Right atrium auricular region (tissue), 2 donors: ENCODE measurements around the gene TMEM51. TPM values are rescaled to one million over a fixed set of nuclear protein-coding genes. Genes with fewer than 3 reads are reported as not detected.

Source experiments
- DNase-seq: peaks from one replicate; pipeline ENCODE4 v3.0.0-alpha.2; 2019; ENCODE audit warnings: low spot score
- H3K27ac ChIP-seq, 2 donors: fragments of 200-600 bp; sonication (generic); 1 replicate in 1 of 2; 2 replicates in 1 of 2; pipeline ENCODE4 v1.5.1; 2016 to 2019
- H3K27me3 ChIP-seq, 2 donors: fragments of 200-600 bp; sonication (generic); one replicate each; pipeline versions ENCODE4 v1.5.1 to v1.6.0; 2017 to 2019
- H3K36me3 ChIP-seq: fragments of 200-600 bp; sonication (generic); one replicate; pipeline ENCODE4 v1.5.1; 2016
- H3K4me1 ChIP-seq, 2 donors: fragments of 200-600 bp; sonication (generic); one replicate each; pipeline versions ENCODE4 v1.5.1 to v1.6.0; 2017 to 2019
- H3K4me3 ChIP-seq, 2 donors: fragments of 200-600 bp; sonication (generic); 1 replicate in 1 of 2; 2 replicates in 1 of 2; pipeline ENCODE4 v1.5.1; 2017 to 2019; ENCODE audit warnings: mild to moderate bottlenecking in 1 of 2, moderate library complexity in 1 of 2
- H3K9me3 ChIP-seq, 2 donors: fragments of 200-600 bp; sonication (generic); one replicate each; pipeline ENCODE4 v1.5.1; 2019
- total RNA-seq, 2 donors: library from RNA; depleted of rRNA; stranded (reverse); fragments of >200 nt; gene quantifications; one replicate each; pipeline ENCODE4 v1.1.0, GENCODE V29; 2016
- TF ChIP-seq, protein P1 (sequence below), 2 donors: fragments of 200-600 bp; sonication (generic); IDR thresholded peaks; one replicate each; pipeline ENCODE4 v1.5.1; 2019; ENCODE audit warnings: antibody characterized with exemption in 2 of 2

The TMEM51 gene
- total RNA-seq, 2 donors from 2014 or later = 3.2 to 6.6 TPM

DNA sequence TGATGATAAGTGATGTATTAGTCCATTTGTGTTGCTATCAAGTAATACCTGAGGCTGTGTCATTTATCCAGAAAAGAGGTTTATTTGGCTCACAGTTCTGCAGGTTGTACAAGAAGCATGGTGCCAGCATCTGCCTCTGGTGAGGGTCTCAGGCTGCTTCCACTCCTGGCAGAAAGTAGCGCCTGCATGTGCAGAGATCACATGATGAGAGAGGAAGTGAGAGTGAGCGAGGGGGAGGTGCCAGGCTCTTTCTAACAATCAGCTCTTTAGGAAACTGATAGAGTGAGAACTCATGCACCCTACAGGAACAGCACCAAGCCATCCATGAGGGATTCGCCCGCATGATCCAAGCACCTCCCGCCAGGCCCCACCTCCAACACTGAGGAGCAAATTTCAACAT is 91.3 kb downstream of the TMEM51 start:
- peak; percentile 9 for DNase-seq
- no peak overlapping the region for H3K27ac ChIP-seq
- TF ChIP-seq, protein P1, sequence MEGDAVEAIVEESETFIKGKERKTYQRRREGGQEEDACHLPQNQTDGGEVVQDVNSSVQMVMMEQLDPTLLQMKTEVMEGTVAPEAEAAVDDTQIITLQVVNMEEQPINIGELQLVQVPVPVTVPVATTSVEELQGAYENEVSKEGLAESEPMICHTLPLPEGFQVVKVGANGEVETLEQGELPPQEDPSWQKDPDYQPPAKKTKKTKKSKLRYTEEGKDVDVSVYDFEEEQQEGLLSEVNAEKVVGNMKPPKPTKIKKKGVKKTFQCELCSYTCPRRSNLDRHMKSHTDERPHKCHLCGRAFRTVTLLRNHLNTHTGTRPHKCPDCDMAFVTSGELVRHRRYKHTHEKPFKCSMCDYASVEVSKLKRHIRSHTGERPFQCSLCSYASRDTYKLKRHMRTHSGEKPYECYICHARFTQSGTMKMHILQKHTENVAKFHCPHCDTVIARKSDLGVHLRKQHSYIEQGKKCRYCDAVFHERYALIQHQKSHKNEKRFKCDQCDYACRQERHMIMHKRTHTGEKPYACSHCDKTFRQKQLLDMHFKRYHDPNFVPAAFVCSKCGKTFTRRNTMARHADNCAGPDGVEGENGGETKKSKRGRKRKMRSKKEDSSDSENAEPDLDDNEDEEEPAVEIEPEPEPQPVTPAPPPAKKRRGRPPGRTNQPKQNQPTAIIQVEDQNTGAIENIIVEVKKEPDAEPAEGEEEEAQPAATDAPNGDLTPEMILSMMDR (IDR thresholded peaks at IDR 0.05) = no peak
- H3K36me3 ChIP-seq = no peaks in the 10 kb centered on the region
- H3K27me3 ChIP-seq = no peaks in the 10 kb centered on the region
- no peak overlapping the region for H3K4me3 ChIP-seq
- H3K4me1 ChIP-seq = peaks cover 0 to 15% of the 10 kb centered on the region in 2 donors
- H3K9me3 ChIP-seq = no peaks in the 10 kb centered on the region

DNA sequence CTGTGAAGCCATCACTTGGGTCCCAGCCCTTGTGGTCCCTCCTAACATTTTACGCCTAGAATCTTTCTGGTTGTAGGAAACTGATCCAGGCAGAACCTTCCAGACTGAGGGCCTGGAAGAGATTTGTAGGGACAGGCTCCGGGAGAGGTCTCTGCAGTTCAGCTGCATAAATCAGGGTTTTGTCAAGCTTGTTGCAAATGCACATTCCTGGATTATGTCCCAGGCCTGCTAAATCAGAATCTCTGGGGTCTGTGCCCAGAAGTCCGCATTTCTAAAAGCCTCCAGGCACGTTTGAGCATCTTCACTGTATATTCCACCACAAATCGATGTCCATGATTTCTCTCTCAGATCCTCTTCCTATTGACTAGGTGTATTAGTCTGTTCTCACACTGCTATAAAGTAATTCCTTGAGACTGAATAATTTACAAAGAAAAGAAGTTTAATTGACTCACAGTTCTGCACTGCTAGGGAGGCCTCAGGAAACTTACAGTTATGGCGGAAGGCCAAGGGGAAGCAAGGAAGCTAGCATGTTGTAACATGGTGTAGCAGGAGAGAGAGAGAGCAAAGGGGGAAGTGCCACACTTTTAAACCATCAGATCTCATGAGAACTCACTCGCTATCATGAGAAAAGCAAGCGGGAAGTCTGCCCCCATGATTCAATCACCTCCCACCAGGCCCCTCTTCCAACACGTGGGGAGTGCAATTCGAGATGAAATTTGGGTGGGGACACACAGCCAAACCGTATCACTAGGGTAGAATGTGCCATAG is 92.2 kb downstream of the TMEM51 start:
- TF ChIP-seq, protein P1 (IDR thresholded peaks at IDR 0.05) = no peak
- Histone ChIP-seq H3K9me3 (no peaks in the 10 kb centered on the region), H3K4me1 (peaks cover 0 to 15% of the 10 kb centered on the region in 2 donors), H3K27me3 (no peaks in the 10 kb centered on the region), H3K27ac (no peak overlapping the region), H3K36me3 (no peaks in the 10 kb centered on the region), H3K4me3 (no peak overlapping the region)
- DNase-seq = peak; percentile 51

DNA sequence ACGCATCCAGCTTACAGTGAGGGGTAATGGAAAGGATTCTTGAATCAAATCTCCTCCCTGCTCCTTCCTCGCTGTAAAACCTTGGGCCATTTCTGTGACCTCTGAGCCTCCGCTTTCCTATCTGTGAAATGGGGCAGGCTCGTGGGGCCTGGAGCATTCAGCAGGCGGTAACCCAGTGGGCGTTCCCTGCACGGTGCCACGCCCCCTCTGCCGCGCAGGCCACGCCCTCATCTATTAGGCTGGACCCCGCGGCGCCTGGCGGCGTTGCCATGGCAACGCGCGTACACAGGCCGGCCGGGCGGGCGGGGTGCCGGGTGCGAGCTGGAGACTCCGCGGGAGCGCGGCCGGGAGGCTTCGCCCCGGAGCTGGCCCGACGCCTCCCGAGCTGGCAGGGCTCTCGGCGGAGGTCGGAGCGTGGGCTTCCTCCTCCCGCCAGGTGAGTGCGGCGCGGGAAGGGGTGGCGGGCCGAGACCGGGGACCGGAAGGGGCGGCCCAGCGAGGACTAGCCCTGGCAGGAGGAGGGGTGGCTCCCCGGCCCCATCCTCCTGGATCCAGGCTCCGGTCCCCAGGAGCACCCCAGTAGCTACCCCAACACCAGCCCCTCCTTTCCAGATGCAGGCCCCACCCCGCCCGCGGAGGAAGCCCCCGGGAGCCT is 93.5 kb downstream of the TMEM51 start, which contains the start of gene FHAD1:
FHAD1 (plus strand) TSS at position 264 of the 655 bp plus-strand sequence. CDS start 4,562 bp downstream, outside the sequence.
- Histone ChIP-seq H3K9me3 (no peaks in the 10 kb centered on the region), H3K27me3 (no peaks in the 10 kb centered on the region), H3K36me3 (no peaks in the 10 kb centered on the region), H3K4me3 (peak within 1 kb of the TSS; percentile 28 to 47), H3K4me1 (peaks cover 0 to 15% of the 10 kb centered on the region in 2 donors), H3K27ac (no peak within 1 kb of the TSS)
- peak; percentile 58 for DNase-seq
- TF ChIP-seq, protein P1 (IDR thresholded peaks at IDR 0.05) = no peak

DNA sequence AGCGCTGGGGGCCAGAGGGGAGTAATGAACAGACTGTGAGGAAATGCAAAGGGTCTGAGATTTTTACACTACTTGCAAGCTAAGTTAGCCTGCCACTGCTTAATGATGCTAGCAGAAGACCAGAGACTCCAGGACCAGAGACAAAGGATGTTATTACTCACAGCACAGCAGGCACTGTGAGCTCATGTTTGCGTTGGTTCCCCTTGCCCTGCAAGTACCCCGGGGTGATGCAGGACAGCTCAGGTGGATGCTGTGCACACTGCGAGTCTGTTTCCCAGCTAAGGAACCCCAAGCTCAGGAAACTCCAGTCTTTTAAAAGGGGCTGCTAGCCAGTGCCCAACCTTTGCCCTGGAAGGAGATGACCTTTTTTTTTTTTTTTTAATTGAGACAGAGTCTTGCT is 94.7 kb downstream of the TMEM51 start:
- TF ChIP-seq, protein P1 (IDR thresholded peaks at IDR 0.05) = no peak
- H3K36me3 ChIP-seq = no peaks in the 10 kb centered on the region
- DNase-seq = peak; percentile 13
- H3K27me3 ChIP-seq = no peaks in the 10 kb centered on the region
- H3K9me3 ChIP-seq = no peaks in the 10 kb centered on the region
- no peak overlapping the region for H3K4me3 ChIP-seq
- no peak overlapping the region for H3K27ac ChIP-seq
- H3K4me1 ChIP-seq = peaks cover 0 to 15% of the 10 kb centered on the region in 2 donors

DNA sequence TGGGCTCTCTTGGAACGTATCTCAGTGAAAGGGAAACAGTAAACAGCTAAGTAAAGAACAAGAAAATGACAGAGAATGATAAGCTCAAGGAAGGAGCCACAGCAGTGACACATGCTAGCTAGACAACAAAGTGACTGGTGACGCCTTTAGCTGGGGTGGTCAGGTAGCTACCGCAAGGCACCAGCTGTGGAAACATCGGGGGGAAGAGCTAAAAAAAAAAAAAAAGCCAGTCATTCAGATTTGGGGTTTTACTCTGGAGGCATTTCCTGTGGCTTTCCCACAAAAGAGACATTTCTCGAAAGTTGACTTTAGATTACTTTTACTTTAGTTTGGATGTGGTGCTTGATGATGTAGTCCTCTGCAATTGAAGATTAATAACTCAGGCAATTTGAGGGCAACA is 95.5 kb downstream of the TMEM51 start:
- H3K4me1 ChIP-seq = peaks cover 0 to 10% of the 10 kb centered on the region in 2 donors
- no peaks in the 10 kb centered on the region for H3K36me3 ChIP-seq
- TF ChIP-seq, protein P1 (IDR thresholded peaks at IDR 0.05) = no peak
- no peaks in the 10 kb centered on the region for H3K9me3 ChIP-seq
- H3K4me3 ChIP-seq = no peak overlapping the region
- no peaks in the 10 kb centered on the region for H3K27me3 ChIP-seq
- DNase-seq = no peak
- no peak overlapping the region for H3K27ac ChIP-seq
